ENCODE results near the gene TRIM17. TPM values are rescaled to one million over a fixed set of nuclear protein-coding genes. Genes with fewer than 3 reads are reported as not detected.

Gene TRIM17
- total and polyA plus RNA-seq, 2 of the 13 experiments (the other 11 are each of a cell fraction or from before 2014, with no cell fraction given): 0.32 to 0.64 TPM

DNA sequence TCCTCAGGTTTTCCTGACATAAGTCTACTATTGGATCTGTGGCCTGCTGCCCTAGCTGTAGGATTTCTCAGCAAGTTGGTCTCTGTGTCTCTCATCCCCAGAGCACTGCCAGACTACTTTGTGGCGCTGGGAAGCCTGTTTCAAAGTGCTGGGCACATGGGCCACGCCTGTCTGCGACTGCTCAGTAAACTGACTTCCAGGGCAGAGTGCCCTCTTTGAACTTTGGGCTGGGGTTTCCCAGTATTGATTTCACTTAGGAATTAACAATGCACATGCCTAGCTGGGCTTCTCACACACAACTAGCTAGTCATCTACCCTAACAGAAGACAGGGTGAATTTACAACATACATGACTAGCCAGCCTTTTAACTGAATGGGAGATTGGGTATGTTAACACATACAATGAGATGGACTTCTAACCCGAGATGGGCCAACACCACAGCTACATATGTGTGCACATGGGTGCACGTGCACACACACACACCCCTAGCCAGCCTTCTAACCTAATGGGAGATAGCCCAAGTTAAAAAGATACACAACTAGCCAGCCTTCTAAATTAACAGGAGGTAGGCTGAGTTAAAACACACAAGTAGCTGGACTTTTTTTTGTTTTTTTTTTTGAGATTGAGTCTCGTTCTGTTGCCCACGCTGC is 6.9 kb upstream of the TRIM17 start (continued):
- TF ChIP-seq ZNF629 (CRISPR knock-in tag; conservative IDR thresholded peaks at IDR 0.05) (peak; percentile 26; the same call in 1 of the 2 replicates), ZNF670 (CRISPR knock-in tag; IDR thresholded peaks at IDR 0.05; ENCODE audit: borderline replicate concordance) (0 out of 2 replicates have a peak, but pooled peaks have one; percentile 32), MBD4 (IDR thresholded peaks at IDR 0.05; ENCODE audit: borderline replicate concordance, low read length) (no peak), SALL1 (CRISPR knock-in tag; IDR thresholded peaks at IDR 0.05) (peak; percentile 73), ZBTB33 (CRISPR knock-in tag; IDR thresholded peaks at IDR 0.05) (0 out of 2 replicates have a peak, but pooled peaks have one; percentile 9), ZFX (CRISPR knock-in tag; IDR thresholded peaks at IDR 0.05; ENCODE audit: low read depth) (0 out of 2 replicates have a peak, but pooled peaks have one; percentile 16), SOX13 (IDR thresholded peaks at IDR 0.05) (no peak), SOX13 (CRISPR knock-in tag; conservative IDR thresholded peaks at IDR 0.05 in 1 of 2, IDR thresholded peaks at IDR 0.05 in 1 of 2) (peak in 1 of 2 experiments; percentile 57; a peak in 1 of 4 replicates), ZFP91 (CRISPR knock-in tag; IDR thresholded peaks at IDR 0.05; ENCODE audit: borderline replicate concordance) (no peak), ZNF883 (CRISPR knock-in tag; IDR thresholded peaks at IDR 0.05; ENCODE audit: not compliant biosample characterization) (no peak), ZNF274 (CRISPR knock-in tag; IDR thresholded peaks at IDR 0.05) (no peak), SAP130 (CRISPR knock-in tag; IDR thresholded peaks at IDR 0.05; ENCODE audit: low read depth) (peak; percentile 58), PITX1 (CRISPR knock-in tag; IDR thresholded peaks at IDR 0.05) (peak; percentile 62), HHEX (CRISPR knock-in tag; IDR thresholded peaks at IDR 0.05) (no peak), HDAC1 (CRISPR knock-in tag; IDR thresholded peaks at IDR 0.05) (peak; percentile 65), HNF4A (CRISPR knock-in tag; IDR thresholded peaks at IDR 0.05) (peak; percentile 90), NBN (conservative IDR thresholded peaks at IDR 0.05) (no peak), NR2F1 (CRISPR knock-in tag; IDR thresholded peaks at IDR 0.05) (peak in 1 of 2 experiments; percentile 58; a peak in 1 of 4 replicates), ZNF234 (CRISPR knock-in tag; conservative IDR thresholded peaks at IDR 0.05) (no peak), SMARCE1 (IDR thresholded peaks at IDR 0.05; ENCODE audit: borderline replicate concordance) (no peak), ZNF331 (CRISPR knock-in tag; IDR thresholded peaks at IDR 0.05) (peak; percentile 30; the same call in 1 of the 2 replicates), NCOR1 (IDR thresholded peaks at IDR 0.05; ENCODE audit: borderline replicate concordance, low read length) (peak; percentile 59; the same call in 1 of the 2 replicates)
- TF ChIP-seq, protein P1, sequence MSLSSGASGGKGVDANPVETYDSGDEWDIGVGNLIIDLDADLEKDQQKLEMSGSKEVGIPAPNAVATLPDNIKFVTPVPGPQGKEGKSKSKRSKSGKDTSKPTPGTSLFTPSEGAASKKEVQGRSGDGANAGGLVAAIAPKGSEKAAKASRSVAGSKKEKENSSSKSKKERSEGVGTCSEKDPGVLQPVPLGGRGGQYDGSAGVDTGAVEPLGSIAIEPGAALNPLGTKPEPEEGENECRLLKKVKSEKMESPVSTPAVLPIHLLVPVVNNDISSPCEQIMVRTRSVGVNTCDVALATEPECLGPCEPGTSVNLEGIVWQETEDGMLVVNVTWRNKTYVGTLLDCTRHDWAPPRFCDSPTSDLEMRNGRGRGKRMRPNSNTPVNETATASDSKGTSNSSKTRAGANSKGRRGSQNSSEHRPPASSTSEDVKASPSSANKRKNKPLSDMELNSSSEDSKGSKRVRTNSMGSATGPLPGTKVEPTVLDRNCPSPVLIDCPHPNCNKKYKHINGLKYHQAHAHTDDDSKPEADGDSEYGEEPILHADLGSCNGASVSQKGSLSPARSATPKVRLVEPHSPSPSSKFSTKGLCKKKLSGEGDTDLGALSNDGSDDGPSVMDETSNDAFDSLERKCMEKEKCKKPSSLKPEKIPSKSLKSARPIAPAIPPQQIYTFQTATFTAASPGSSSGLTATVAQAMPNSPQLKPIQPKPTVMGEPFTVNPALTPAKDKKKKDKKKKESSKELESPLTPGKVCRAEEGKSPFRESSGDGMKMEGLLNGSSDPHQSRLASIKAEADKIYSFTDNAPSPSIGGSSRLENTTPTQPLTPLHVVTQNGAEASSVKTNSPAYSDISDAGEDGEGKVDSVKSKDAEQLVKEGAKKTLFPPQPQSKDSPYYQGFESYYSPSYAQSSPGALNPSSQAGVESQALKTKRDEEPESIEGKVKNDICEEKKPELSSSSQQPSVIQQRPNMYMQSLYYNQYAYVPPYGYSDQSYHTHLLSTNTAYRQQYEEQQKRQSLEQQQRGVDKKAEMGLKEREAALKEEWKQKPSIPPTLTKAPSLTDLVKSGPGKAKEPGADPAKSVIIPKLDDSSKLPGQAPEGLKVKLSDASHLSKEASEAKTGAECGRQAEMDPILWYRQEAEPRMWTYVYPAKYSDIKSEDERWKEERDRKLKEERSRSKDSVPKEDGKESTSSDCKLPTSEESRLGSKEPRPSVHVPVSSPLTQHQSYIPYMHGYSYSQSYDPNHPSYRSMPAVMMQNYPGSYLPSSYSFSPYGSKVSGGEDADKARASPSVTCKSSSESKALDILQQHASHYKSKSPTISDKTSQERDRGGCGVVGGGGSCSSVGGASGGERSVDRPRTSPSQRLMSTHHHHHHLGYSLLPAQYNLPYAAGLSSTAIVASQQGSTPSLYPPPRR (CRISPR knock-in tag; IDR thresholded peaks at IDR 0.05; ENCODE audit: borderline replicate concordance): 0 out of 2 replicates have a peak, but pooled peaks have one; percentile 26
